Fibroblast of skin of scalp (primary cell): ENCODE results near the gene PIP4K2B.

Source experiments
- DNase-seq: peaks from one replicate; pipeline ENCODE4 v3.0.0-alpha.2; 2013

Gene PIP4K2B

GRCh38 chr17:38746004-38746848, 53.1 kb downstream of the PIP4K2B start:
- DNase-seq = no peak

DNA sequence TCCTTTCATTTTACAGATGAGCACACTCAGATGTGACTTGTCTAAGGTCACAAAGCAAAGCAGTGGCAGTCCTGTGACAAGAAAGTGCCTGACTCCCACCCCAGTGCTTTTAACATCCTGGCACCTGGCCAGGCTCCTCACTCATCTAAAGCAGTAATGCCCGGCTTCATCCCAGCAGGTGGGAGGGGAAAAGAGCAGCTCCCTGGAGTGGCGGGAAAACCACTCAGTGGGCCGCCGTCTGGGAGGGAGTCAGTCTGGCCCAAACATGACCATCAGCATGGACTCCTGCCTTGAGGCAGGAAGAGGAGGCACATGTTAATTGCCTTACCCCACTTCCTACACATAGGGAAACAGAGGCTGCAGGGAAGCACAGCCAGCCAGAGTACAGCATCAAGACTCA, 53.8 kb downstream of the PIP4K2B start:
- no peak for DNase-seq

GRCh38 chr17:38743556-38744171, 55.7 kb downstream of the PIP4K2B start:
- DNase-seq = no peak

DNA sequence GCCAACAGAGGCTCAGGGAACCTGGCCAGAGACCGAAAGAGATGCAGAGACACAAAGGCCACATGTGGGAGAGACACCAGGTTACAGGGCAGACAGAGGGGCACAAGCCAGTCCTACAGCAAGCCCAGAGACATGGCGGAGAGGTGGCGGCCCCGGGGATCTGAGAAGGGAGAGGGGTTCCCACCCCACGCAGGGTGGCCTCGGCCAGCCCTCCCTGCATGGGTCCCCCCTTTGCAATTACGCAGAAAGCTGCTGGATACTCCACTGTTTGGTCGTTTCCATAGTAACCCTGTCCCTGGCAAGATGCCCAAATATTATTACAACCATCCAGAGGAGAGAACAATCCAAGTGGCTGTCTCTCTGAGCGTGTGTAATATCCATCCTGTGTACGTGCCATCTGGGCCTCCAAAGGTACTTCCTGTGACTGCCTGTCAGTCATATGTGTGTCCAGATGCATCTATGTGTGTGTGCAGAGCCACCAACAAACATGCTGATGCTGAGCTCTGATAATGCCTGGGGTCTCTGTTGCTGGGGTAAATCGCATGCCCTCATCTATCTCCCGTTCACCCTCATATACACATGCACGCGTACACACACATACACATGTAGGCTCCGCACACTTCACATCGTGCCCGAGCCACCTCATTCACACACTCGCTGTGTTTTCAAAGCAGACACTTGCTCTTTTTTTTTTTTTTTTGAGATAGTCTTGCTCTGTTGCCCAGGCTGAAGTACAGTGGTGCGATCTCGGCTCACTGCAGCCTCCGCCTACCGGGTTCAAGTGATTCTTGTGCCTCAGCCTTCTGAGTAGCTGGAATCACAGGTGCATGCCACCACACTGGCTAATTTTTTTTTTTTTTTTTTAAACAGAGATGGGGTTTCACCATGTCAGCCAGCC, 56.7 kb downstream of the PIP4K2B start:
- peak; percentile 89 for DNase-seq

DNA sequence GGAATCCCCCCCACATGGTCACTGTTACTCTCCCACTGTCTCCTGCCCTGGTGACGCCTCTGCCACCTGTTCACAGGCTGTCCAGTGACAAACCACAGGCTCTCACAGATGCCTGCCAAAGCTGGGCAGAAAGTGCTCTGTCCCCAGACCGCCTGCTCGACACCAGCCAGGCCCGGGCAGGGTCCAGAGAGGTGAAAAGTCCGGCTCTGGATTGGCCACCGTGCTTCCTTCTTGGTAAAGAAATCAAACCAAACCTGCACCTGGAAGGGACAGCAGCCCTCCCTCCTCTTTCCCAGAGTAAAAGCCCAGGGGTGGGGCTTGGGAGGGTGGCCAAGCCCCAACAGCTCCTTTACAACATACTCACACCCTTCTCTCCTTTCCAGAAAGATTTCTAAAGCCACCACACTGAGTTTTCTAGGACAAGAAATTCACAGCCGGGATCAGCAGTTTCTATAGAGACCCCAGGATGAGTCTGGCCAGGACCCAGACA, 57.4 kb downstream of the PIP4K2B start:
- DNase-seq = no peak

GRCh38 chr17:38741461-38741860, 57.9 kb downstream of the PIP4K2B start:
- DNase-seq = no peak

DNA sequence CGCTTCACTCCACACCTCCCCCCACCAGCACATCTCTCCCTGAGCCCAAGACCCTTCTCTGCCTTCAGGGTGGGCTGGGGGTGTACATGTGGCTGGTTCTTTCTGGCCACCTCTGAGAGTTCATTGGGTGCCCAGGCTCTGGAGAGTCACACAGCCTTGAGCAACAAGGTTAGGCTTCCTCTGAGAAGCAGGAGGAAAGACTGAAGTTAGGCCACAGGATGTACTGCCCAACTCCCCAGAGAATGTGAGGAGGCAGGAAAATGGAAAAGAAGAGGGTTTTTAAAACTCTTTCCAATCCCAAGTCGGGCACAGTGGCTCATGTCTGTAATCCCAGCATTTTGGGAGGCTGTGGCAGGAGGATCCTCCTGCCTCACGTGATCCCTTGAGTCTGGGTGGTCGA, 58.5 kb downstream of the PIP4K2B start:
- no peak for DNase-seq

DNA sequence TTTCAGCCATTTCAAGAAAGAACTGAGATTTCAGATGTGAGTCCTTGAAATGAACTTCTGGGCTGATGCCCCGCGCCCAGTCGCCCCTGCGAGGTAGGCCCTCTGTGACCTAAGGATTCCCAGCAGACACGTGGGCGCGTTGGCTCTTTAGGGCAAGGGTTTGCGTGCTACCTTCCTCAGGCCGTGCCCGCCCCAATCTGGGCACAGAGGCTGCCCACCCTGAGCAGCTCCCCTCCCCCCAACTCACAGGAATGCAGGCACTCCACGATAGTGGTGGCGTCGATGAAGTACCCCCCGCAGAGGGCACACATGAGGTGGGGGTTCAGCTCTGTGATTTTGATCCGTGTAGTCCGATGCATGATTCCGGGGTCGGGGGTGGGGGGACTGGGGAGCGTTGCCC, 59.3 kb downstream of the PIP4K2B start:
- DNase-seq = no peak

- no peak for DNase-seq
Measured at GRCh38 chr17:38739305-38739704, 60.1 kb downstream of the PIP4K2B start.

- DNase-seq = no peak
Measured at GRCh38 chr17:38738686-38739085, 60.7 kb downstream of the PIP4K2B start.

DNA sequence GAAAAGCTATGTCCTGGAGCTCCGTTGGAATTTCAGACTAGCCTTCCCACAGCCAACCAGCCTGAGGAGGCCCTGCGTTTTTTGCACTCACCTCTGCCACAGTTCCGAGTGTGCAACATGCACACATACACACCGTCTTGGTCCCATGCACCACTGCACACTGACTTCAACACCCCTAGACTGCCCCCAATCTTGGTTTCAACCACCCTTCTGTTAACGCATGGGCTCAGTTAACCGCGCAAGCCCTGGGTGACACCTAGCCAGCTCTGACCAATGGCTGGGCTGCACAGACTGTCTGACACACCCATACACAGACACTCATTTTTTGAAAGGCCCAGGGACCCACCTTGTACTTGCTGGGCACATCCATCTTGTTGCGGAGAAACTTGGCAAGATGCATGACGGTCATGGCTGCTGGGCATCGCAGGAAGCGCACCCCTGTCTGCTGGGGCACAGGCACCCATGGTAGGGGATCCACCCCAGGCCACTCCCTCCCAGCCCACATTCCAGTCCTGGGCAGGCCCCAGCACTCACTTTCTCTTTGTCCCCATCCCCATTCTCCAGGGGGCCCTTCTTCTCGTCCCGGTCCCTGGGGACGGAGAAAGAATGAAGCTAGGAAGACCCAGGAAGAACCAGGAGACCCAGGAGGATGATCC, 61.2 kb downstream of the PIP4K2B start:
- no peak for DNase-seq

- DNase-seq = peak; percentile 50
Measured at GRCh38 chr17:38735161-38735997, 64.0 kb downstream of the PIP4K2B start.

DNA sequence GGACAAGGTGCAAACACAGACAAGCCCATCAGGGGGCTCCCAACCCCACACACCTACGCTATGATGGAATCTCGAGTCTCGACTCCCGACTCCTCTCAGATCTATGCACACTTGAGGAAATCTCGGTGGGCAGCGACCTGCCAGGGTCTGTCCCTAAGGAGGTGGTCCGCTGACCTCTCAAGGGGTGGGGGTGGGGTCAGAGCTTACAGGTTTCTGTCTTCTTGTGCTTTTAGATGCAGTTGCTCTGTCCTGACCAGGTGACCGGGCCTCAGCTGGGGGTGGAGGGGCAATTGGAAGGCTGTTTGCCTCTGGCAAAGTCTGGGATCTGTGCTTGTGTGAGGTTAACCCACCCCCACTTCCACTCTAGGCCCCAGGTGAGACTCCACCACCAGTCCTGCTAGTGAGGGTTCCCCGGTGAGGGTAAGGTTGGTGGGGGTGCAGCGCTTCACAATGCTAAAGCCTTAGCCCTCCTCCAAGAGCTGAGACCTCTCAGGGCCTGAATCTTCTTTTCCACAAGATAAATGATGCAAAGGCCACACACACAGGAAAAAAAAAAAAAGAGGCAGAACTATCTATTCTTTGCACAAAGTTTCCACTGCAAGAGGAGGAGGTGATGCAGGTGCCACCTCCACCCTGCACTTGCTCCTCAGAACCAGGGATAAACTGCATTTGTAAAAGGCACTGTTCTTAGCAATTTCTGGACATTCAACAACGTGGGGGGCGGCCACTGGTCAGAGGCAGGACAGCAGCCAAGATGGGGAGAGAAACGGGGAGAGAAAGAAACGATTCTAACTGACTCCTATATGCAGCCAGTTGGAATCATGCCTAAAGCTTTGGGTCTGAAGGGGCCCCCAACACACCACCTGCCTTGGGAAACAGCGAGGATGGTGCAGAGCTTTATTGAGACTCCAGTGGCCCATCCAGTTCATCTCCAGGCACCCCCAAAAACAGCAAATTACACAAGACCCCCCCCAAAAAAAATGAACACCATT, 65.1 kb downstream of the PIP4K2B start:
- DNase-seq = no peak

- no peak for DNase-seq
Measured at GRCh38 chr17:38733282-38733981, 65.9 kb downstream of the PIP4K2B start.

DNA sequence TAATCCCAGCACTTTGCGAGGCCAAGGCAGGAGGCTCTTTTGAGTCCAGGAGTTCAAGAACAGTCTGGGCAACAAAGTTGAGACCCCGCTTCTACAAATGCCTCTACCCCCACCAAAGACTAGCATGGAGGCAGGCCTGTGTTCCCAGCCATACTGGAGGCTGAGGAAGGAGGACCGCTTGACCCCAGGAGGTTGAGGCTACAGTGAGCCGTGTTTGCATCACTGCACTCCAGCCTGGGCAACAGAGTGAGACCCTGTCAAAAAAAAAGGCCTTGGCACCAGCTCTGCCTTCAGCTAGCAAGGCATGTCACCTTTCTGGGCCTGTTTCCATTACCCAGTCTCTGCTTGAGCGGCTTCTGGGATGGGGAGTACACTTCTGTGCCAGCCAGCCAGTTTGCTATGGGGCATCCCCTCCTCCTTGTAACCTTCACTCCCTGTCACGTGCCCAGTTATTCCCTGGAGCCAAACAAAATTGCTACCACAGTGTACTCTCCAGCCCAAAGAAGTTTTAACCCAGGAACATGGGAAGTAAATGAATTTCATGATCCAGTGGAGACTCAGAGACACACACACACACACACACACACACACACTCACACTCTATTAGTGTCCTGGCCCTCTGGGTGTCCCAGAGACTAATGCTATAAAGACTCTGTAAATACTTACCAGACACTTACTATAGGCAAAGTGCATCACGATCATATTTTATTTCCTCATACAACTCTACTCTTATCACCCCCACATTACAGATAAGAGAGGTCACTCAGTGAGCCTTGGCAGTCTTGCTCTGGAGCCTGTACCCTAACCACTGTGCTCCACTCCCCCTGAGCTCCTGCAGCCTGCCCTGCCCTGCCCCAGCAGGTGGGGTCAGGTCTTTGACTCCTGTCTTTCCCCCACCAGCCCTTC, 66.7 kb downstream of the PIP4K2B start:
- no peak for DNase-seq

GRCh38 chr17:38731526-38732294, 67.6 kb downstream of the PIP4K2B start:
- DNase-seq = no peak

GRCh38 chr17:38730526-38731379, 68.6 kb downstream of the PIP4K2B start:
- peak; percentile 53 for DNase-seq
